Subcutaneous abdominal adipose tissue (tissue), 5 donors: ENCODE data around the gene LMNB1.
"Not testable (repeated sequence)": the region's sequence is repeated elsewhere in the genome, so short reads cannot be mapped to it uniquely, and the experiment has no call there.

ENCODE experiments used
- H3K27ac ChIP-seq: one replicate; pipeline ENCODE4 v1.7.0; 2013; ENCODE audit warnings: low read depth, mild to moderate bottlenecking, inconsistent platforms, low read length, moderate library complexity
- H3K27me3 ChIP-seq, 5 donors: one replicate each; pipeline ENCODE4 v1.7.0; 2013; ENCODE audit warnings: low read length in 5 of 5, inconsistent platforms in 1 of 5; ENCODE audit not compliant: control insufficient read depth in 5 of 5, insufficient read depth in 4 of 5
- H3K36me3 ChIP-seq, 5 donors: one replicate each; pipeline ENCODE4 v1.7.0; 2013; ENCODE audit warnings: low read length in 5 of 5; ENCODE audit not compliant: control insufficient read depth in 5 of 5, insufficient read depth in 5 of 5
- H3K4me1 ChIP-seq, 5 donors: one replicate each; pipeline ENCODE4 v1.7.0; 2013; ENCODE audit warnings: low read length in 5 of 5, mild to moderate bottlenecking in 3 of 5, moderate library complexity in 1 of 5; ENCODE audit not compliant: control insufficient read depth in 5 of 5, insufficient read depth in 5 of 5
- H3K4me3 ChIP-seq, 5 donors: one replicate each; pipeline ENCODE4 v1.7.0; 2013; ENCODE audit warnings: low read length in 5 of 5, low read depth in 1 of 5
- H3K9ac ChIP-seq, 5 donors: one replicate each; pipeline ENCODE4 v1.7.0; 2013; ENCODE audit warnings: low read length in 5 of 5, mild to moderate bottlenecking in 4 of 5, moderate library complexity in 3 of 5
- H3K9me3 ChIP-seq, 5 donors: one replicate each; pipeline ENCODE4 v1.7.0; 2013; ENCODE audit warnings: low read length in 5 of 5; ENCODE audit not compliant: control insufficient read depth in 5 of 5
- donor health status: healthy.
- donor health status: healthy.
- donor health status: healthy.
- donor health status: healthy.
- donor health status: healthy.

LMNB1 gene

GRCh38 chr5:126776499-126777256 lies at the start of gene LMNB1:
LMNB1 (plus strand) TSS chr5:126777136; CDS start chr5:126777509, 373 bp downstream.
- H3K36me3 ChIP-seq: no peaks in the 10 kb centered on the region
- peak within 1 kb of the TSS; percentile 48 to 83 (median 76) for H3K9ac ChIP-seq
- H3K4me3 ChIP-seq: peak within 1 kb of the TSS; percentile 77 to 96 (median 84)
- H3K27ac ChIP-seq: peak within 1 kb of the TSS; percentile 69
- H3K4me1 ChIP-seq: peaks cover 3 to 31% (median 23%) of the 10 kb centered on the region in 5 donors
- H3K27me3 ChIP-seq: no peaks in the 10 kb centered on the region
- H3K9me3 ChIP-seq: no peaks in the 10 kb centered on the region

- H3K4me3 ChIP-seq: no peak overlapping the region
- no peaks in the 10 kb centered on the region for H3K27me3 ChIP-seq
- no peak overlapping the region for H3K9ac ChIP-seq
- no peak overlapping the region for H3K27ac ChIP-seq
- H3K36me3 ChIP-seq: no peaks in the 10 kb centered on the region
- H3K9me3 ChIP-seq: no peaks in the 10 kb centered on the region
- no peaks in the 10 kb centered on the region for H3K4me1 ChIP-seq
Measured at GRCh38 chr5:126732716-126733115, 44.2 kb upstream of the LMNB1 start.

- H3K4me1 ChIP-seq, H3K36me3 ChIP-seq, H3K9ac ChIP-seq, H3K4me3 ChIP-seq, H3K27me3 ChIP-seq, H3K27ac ChIP-seq, H3K9me3 ChIP-seq: not testable (repeated sequence)
Measured at GRCh38 chr5:126734573-126734972, 42.4 kb upstream of the LMNB1 start.

GRCh38 chr5:126736141-126736540 lies 40.8 kb upstream of the LMNB1 start:
- no peak overlapping the region for H3K9ac ChIP-seq
- H3K9me3 ChIP-seq: no peaks in the 10 kb centered on the region
- H3K4me1 ChIP-seq: peaks cover 0 to 4% (median 0%) of the 10 kb centered on the region in 5 donors
- no peak overlapping the region for H3K4me3 ChIP-seq
- no peaks in the 10 kb centered on the region for H3K27me3 ChIP-seq
- no peak overlapping the region for H3K27ac ChIP-seq
- H3K36me3 ChIP-seq: no peaks in the 10 kb centered on the region

- H3K4me1 ChIP-seq: peaks cover 0 to 4% (median 0%) of the 10 kb centered on the region in 5 donors
- H3K9me3 ChIP-seq: no peaks in the 10 kb centered on the region
- H3K36me3 ChIP-seq: no peaks in the 10 kb centered on the region
- no peak overlapping the region for H3K9ac ChIP-seq
- no peaks in the 10 kb centered on the region for H3K27me3 ChIP-seq
- no peak overlapping the region for H3K27ac ChIP-seq
- no peak overlapping the region for H3K4me3 ChIP-seq
Measured at GRCh38 chr5:126741361-126741760, 35.6 kb upstream of the LMNB1 start.

GRCh38 chr5:126742425-126742824 lies 34.5 kb upstream of the LMNB1 start:
- peaks cover 0 to 4% (median 0%) of the 10 kb centered on the region in 5 donors for H3K4me1 ChIP-seq
- H3K9ac ChIP-seq: no peak overlapping the region
- H3K27ac ChIP-seq: no peak overlapping the region
- H3K9me3 ChIP-seq: no peaks in the 10 kb centered on the region
- no peaks in the 10 kb centered on the region for H3K27me3 ChIP-seq
- no peak overlapping the region for H3K4me3 ChIP-seq
- H3K36me3 ChIP-seq: no peaks in the 10 kb centered on the region

GRCh38 chr5:126744836-126745235 lies 32.1 kb upstream of the LMNB1 start:
- Histone ChIP-seq H3K4me3 (no peak overlapping the region), H3K9me3 (no peaks in the 10 kb centered on the region), H3K9ac (no peak overlapping the region), H3K27ac (no peak overlapping the region), H3K27me3 (no peaks in the 10 kb centered on the region), H3K36me3 (no peaks in the 10 kb centered on the region), H3K4me1 (peaks cover 0 to 3% (median 0%) of the 10 kb centered on the region in 5 donors)

GRCh38 chr5:126745259-126745992 lies 31.5 kb upstream of the LMNB1 start:
- Histone ChIP-seq H3K4me3 (no peak overlapping the region), H3K27me3 (no peaks in the 10 kb centered on the region), H3K9ac (no peak overlapping the region), H3K4me1 (no peaks in the 10 kb centered on the region), H3K36me3 (no peaks in the 10 kb centered on the region), H3K27ac (no peak overlapping the region), H3K9me3 (no peaks in the 10 kb centered on the region)

GRCh38 chr5:126746290-126746689 lies 30.6 kb upstream of the LMNB1 start:
- Histone ChIP-seq H3K27me3 (no peaks in the 10 kb centered on the region), H3K36me3 (no peaks in the 10 kb centered on the region), H3K9ac (no peak overlapping the region), H3K4me3 (no peak overlapping the region), H3K9me3 (no peaks in the 10 kb centered on the region), H3K27ac (no peak overlapping the region), H3K4me1 (no peaks in the 10 kb centered on the region)

GRCh38 chr5:126752081-126752785 lies 24.7 kb upstream of the LMNB1 start:
- H3K4me3 ChIP-seq: no peak overlapping the region
- H3K27ac ChIP-seq: no peak overlapping the region
- H3K4me1 ChIP-seq: no peaks in the 10 kb centered on the region
- H3K36me3 ChIP-seq: no peaks in the 10 kb centered on the region
- H3K27me3 ChIP-seq: no peaks in the 10 kb centered on the region
- no peaks in the 10 kb centered on the region for H3K9me3 ChIP-seq
- no peak overlapping the region for H3K9ac ChIP-seq
